ENCODE measurements around the gene CWH43.
"Not testable (repeated sequence)": the region's sequence is repeated elsewhere in the genome, so short reads cannot be mapped to it uniquely, and the experiment has no call there.

CWH43 gene

GRCh38 chr4:49097071-49097470, 111.0 kb downstream of the CWH43 start:
- DNase-seq (ENCODE audit: low read depth, low spot score) = not testable (repeated sequence)

GRCh38 chr4:49097505-49097904, 111.4 kb downstream of the CWH43 start:
- not testable (repeated sequence) for DNase-seq (ENCODE audit: low read depth, low spot score)

DNA sequence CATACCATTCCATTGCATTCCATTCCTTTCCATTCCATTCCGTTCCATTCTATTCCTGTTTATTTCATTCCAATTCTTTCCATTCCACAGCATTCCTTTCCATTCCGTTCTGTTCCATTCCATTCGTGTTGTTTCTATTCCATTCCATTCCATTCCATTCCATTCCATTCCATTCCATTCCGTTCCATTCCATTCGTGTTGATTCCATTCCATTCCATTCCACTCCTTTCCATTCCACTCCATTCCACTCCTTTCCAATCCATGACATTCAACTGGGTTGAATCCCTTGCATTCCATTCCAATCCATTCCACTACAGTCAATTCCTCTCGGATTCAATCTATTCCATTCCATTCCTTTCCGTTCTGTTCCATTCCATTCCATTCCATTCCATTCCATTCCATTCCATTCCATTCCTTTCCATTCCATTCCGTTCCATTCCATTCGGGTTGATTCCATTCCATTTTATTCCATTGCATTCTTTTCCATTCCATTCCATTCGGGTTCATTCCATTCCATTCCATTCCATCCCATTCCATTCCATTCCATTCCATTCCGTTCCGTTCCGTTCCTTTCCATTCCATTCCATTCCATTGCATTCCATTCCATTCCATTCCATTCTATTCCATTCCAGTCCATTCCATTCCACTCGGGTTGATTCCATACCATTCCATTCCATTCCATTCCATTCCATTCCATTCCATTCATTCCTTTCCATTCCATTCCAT, 112.1 kb downstream of the CWH43 start:
- DNase-seq (ENCODE audit: low read depth, low spot score) = not testable (repeated sequence)

GRCh38 chr4:49099831-49100444, 113.9 kb downstream of the CWH43 start:
- DNase-seq (ENCODE audit: low read depth, low spot score) = not testable (repeated sequence)

DNA sequence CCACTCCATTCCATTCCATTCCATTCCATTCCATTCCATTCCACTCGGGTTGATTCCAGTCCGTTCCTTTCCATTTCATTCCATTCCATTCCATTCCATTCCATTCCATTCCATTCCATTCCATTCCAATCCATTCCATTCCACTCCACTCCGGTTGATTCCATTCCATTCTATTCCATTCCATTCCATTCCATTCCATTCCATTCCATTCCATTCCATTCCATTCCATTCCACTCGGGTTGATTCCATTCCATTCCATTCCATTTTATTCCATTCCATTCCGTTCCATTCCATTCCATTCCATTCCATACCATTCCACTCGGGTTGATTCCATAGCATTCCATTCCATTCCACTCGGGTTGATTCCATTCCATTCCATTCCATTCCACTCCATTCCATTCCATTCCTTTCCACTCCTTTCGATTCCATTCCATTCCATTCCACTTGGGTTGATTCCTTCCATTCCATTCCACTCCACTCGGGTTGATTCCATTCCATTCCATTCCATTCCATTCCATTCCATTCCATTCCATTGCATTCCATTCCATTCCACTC, 116.3 kb downstream of the CWH43 start:
- DNase-seq (ENCODE audit: low read depth, low spot score) = not testable (repeated sequence)

- DNase-seq (ENCODE audit: low read depth, low spot score) = not testable (repeated sequence)
Measured at GRCh38 chr4:49103436-49104136, 117.5 kb downstream of the CWH43 start.

DNA sequence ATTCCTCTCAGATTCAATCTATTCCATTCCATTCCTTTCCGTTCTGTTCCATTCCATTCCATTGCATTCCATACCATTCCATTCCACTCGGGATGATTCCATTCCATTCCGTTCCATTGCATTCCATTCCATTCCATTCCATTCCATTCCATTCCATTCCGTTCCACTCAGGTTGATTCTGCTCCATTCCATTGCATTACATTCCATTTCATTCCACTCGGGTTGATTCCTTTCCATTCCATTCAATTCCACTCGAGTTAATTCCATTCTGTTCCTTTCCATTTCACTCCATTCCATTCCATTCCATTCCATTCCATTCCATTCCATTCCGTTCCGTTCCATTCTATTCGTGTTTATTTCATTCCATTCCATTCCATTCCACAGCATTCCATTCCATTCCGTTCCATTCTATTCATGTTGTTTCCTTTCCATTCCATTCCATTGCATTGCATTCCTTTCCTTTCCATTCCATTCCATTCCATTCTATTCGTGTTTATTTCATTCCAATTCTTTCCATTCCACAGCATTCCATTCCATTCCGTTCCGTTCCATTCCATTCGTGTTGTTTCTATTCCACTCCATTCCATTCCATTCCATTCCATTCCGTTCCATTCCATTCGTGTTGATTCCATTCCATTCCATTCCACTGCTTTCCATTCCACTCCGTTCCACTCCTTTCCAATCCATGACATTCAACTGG, 118.3 kb downstream of the CWH43 start:
- DNase-seq (ENCODE audit: low read depth, low spot score) = not testable (repeated sequence)

GRCh38 chr4:49105248-49105904, 119.3 kb downstream of the CWH43 start:
- not testable (repeated sequence) for DNase-seq (ENCODE audit: low read depth, low spot score)

DNA sequence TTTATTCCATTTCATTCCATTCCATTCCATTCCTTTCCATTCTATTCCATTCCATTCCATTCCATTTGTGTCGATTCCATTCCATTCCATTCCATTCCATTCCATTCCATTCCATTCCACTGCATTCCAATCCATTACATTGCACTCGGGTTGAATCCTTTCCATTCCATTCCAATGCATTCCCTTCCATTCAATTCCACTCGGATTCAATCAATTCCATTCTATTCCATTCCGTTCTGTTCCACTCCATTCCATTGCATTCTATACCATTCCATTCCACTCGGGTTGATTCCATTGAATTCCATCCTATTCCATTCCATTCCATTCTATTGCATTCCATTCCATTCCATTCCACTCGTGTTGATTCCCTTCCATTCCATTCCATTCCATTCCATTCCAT, 121.2 kb downstream of the CWH43 start:
- DNase-seq (ENCODE audit: low read depth, low spot score) = not testable (repeated sequence)

DNA sequence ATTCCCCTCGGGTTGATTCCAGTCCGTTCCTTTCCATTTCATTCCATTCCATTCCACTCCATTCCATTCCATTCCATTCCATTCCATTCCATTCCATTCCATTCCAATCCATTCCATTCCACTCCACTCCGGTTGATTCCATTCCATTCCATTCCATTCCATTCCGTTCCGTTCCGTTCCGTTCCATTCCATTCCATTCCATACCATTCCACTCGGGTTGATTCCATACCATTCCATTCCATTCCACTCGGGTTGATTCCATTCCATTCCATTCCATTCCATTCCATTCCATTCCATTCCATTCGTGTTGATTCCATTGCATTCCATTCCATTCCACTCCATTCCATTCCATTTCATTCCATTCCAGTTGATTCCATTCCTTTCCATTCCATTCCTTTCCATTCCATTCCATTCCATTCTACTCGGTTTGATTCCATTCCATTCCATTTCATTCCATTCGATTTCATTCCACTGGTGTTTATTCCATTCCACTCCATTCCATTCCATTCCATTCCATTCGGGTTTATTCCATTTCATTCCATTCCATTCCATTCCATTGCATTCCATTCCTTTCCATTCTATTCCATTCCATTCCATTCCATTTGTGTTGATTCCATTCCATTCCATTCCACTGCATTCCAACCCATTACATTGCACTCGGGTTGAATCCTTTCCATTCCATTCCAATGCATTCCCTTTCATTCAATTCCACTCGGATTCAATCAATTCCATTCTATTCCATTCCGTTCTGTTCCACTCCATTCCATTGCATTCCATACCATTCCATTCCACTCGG, 122.3 kb downstream of the CWH43 start:
- DNase-seq (ENCODE audit: low read depth, low spot score) = not testable (repeated sequence)

GRCh38 chr4:49109567-49110166, 123.6 kb downstream of the CWH43 start:
- not testable (repeated sequence) for DNase-seq (ENCODE audit: low read depth, low spot score)

DNA sequence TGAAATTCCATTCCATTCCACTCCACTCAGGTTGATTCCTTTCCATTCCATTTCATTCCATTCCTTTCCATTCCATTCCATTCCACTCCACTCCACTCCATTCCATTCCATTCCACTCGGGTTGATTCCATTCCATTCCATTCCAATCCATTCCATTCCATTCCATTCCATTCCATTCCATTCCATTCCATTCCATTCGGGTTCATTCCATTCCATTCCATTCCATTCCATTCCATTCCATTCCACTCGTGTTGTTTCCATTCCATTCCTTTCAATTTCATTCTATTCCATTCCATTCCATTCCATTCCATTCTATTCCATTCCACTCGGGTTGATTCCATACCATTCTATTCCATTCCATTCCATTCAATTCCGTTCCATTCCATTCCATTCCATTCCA, 124.5 kb downstream of the CWH43 start:
- DNase-seq (ENCODE audit: low read depth, low spot score) = not testable (repeated sequence)

Measured in activated naive CD8-positive, alpha-beta T cell treated with anti-CD3 and anti-CD28 coated beads, Interleukin-2, amount 50 U/mL, for 16 hours (primary cell).